ENCODE data around the gene LRRFIP1. TPM values are rescaled to one million over a fixed set of nuclear protein-coding genes. Genes with fewer than 3 reads are reported as not detected.

Gene LRRFIP1
- polyA plus RNA-seq, 1 of the 3 experiments (the other 2 are of a cell fraction), result 47.3 TPM

GRCh38 chr2:237801466-237801865 is 174.1 kb downstream of the LRRFIP1 start:
- CTCF ChIA-PET, result no interaction called here
- Histone ChIP-seq H4K20me1 (ENCODE audit: insufficient read depth) (no peaks in the 10 kb centered on the region), H3K4me1 (ENCODE audit: control insufficient read depth in 1 of 2, insufficient read depth in 2 of 2, low read depth in 1 of 2, low read length in 1 of 2) (peaks cover 1 to 7% of the 10 kb centered on the region in 2 experiments; a peak in 2 of 4 replicates), H3K27ac (ENCODE audit: low read depth in 2 of 2, low read length in 1 of 2) (no peak overlapping the region), H3K79me2 (ENCODE audit: insufficient read depth) (no peaks in the 10 kb centered on the region), H3K36me3 (replicated peaks in 1 of 2; ENCODE audit: control insufficient read depth in 1 of 2, insufficient read depth in 2 of 2, low read length in 1 of 2) (no peaks in the 10 kb centered on the region), H3K9ac (no peak overlapping the region), H3K9me2 (no peaks in the 10 kb centered on the region), H3K4me2 (no peak overlapping the region), H3K9me3 (no peaks in the 10 kb centered on the region), H3F3A (replicated peaks; ENCODE audit: insufficient read depth) (no peaks in the 10 kb centered on the region), H2AFZ (ENCODE audit: low read depth) (no peak overlapping the region), H3K27me3 (ENCODE audit: insufficient read depth) (no peaks in the 10 kb centered on the region), H3K4me3 (ENCODE audit: low read depth in 2 of 2, low read length in 1 of 2) (no peak overlapping the region)
- 86% methylated on average over 2 of the region's 2 CpGs for WGBS (ENCODE audit: low lambda C conversion rate)
- POLR2A ChIA-PET, result no interaction called here
- DNase-seq, result no peak
- no peak for TF ChIP-seq NFIC (IDR thresholded peaks at IDR 0.05; ENCODE audit: borderline replicate concordance)
- TF ChIP-seq CTCF (IDR thresholded peaks at IDR 0.05), result no peak
- no peak for TF ChIP-seq FOSL2 (IDR thresholded peaks at IDR 0.05; ENCODE audit: borderline replicate concordance, low read depth)
- TF ChIP-seq GATA2 (CRISPR knock-in tag; IDR thresholded peaks at IDR 0.05), result no peak
- no peak for TF ChIP-seq SIN3A (IDR thresholded peaks at IDR 0.05; ENCODE audit: borderline replicate concordance, low read depth, low read length)
- no peak for TF ChIP-seq NRF1 (IDR thresholded peaks at IDR 0.05; ENCODE audit: low read depth, low read length)
- no peak for TF ChIP-seq YY1 (IDR thresholded peaks at IDR 0.05; ENCODE audit: low read depth)
- no peak for TF ChIP-seq RCOR1 (IDR thresholded peaks at IDR 0.05; ENCODE audit: low read length)
- no peak for TF ChIP-seq RFX5 (IDR thresholded peaks at IDR 0.05; ENCODE audit: low read length)
- TF ChIP-seq EZH2phosphoT487 (IDR thresholded peaks at IDR 0.05; ENCODE audit: borderline replicate concordance, low read depth), result no peak
- TF ChIP-seq TEAD4 (IDR thresholded peaks at IDR 0.05; ENCODE audit: borderline replicate concordance, insufficient read depth), result no peak
- no peak for TF ChIP-seq SMC3 (IDR thresholded peaks at IDR 0.05; ENCODE audit: low read depth, low read length)
- TF ChIP-seq EP300 (IDR thresholded peaks at IDR 0.05; ENCODE audit: borderline replicate concordance in 1 of 2, low read depth in 1 of 2, low read length in 1 of 2), result no peak
- TF ChIP-seq JUND (IDR thresholded peaks at IDR 0.05), result no peak
- TF ChIP-seq REST (IDR thresholded peaks at IDR 0.05; ENCODE audit: low read depth, low read length), result no peak
- no peak for TF ChIP-seq TAF1 (IDR thresholded peaks at IDR 0.05; ENCODE audit: borderline replicate concordance, low read depth, low read length)
- TF ChIP-seq ELF1 (IDR thresholded peaks at IDR 0.05), result no peak
- no peak for TF ChIP-seq FOXJ3 (CRISPR knock-in tag; IDR thresholded peaks at IDR 0.05)

All from SK-N-SH (cell line).